GM18511 (cell line): ENCODE measurements around the gene C2orf15.
"Not testable (repeated sequence)": the region's sequence is repeated elsewhere in the genome, so short reads cannot be mapped to it uniquely, and the experiment has no call there.

Experiments
- ATAC-seq: cut with Tn5 transposase; IDR thresholded peaks from one replicate; pipeline ENCODE4 v1.9.1; 2021; ENCODE audit warnings: mild to moderate bottlenecking, moderate library complexity; ENCODE audit not compliant: unreplicated experiment

The C2orf15 gene

DNA sequence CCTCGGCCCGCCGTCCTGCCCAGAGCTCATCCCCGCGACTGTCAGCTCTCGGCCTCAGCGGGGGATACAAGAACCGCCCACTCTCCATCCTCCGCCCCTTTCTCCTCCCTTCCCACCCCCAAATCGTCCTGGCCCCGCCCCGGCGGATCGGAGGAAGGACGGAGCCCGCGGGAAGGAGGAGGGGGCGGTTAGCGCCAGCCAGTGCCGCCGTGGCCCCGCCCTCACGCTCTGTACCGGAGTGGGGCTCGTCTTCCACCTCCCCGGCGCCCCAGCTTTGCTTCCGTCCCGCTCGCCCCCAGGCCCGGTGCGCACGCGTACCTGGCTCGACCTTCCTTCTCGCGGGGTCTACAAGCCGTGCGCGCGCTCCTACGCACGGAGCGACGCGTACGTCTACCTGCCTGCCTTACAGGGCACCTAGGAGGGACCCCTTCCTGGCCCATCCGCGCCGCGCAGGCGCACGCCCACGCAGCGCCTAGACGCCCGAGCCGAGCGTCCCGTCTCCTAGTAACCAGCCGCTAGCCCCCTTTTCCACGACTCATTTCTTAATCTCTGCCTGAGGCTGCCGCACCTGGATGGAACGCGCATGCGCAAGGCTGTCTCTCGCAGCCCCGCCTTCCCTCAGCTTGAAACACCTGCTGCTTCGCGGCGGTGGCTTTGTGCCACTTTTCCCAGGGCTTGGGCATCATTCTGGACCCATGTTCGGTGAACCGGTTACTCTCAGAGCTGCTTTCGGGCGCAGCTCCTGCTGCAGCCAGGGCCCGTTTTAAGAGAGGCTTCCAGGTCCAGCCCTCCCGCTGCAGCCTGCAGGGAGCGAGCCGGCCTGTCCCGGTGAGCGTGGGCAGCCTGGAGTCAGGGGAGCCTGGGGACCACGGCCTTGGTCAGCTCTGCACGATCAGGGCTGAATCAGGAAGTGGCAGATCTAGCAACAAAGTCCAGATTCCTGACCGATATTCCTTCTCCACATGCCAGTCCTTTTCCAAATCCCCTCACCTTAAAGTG is at the start of gene C2orf15:
Gene C2orf15 (plus strand): TSS at position 598 of the 999 bp plus-strand sequence. CDS start 8,852 bp downstream, outside the sequence.
- ATAC-seq = peak; percentile 89

DNA sequence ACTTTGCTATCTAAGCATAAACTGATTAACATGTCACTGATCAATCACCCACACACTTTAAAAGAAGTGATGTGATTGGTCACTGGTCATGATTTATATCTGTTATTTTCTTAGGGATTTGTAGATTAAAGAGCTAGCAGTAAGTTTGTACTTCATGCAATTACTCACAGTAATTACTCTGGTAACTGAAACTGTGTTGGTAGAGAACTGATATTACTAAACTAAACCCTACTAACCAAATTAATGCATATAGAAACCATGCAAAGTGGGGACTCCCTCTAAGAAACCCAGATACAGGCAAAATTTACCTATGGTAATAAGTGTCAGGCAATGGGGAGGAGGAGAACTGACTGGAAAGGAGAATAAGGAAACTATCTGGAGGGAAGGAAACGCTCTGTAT is 44.8 kb upstream of the C2orf15 start:
- no peak for ATAC-seq

- no peak for ATAC-seq
Observed at GRCh38 chr2:99101697-99102096, 39.8 kb upstream of the C2orf15 start.

- no peak for ATAC-seq
Observed at GRCh38 chr2:99104006-99104405, 37.5 kb upstream of the C2orf15 start.

DNA sequence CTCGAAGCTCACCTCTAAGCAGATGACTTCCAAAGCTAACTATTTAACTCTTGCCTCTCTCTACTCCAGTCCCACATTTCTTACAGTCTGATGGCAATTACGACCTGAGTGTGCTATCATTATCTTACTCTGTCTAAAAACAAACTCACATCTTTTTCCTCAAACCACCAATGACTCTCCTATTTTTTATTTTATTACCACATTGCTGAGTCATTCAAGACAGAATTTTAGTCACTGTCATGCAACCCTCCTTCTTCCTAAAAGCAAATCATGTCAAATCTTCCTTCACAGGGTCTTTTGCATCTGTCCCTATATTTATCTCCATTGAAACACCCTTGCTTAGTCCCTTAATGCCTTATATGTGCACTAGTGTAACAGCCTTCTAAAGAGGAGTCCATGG is 34.6 kb upstream of the C2orf15 start:
- no peak for ATAC-seq

DNA sequence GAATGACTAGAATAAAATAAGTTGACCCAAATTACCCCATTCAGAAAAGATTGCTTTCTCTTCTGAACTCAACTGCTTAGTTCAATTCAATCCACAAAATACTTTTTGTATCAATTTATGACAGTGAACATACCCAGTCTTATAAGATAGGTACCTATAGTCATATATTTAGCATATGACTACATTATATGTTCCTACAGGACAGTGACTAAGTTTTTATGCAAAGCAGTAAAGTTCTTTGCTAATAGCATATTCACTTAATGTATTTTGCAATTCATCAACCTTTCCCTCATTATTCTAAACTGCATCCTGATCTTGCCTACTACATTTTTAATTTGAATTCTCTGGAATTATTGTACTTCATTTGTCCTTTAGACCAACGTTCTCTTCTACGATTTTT is 30.3 kb upstream of the C2orf15 start:
- ATAC-seq = no peak

- no peak for ATAC-seq
Observed at GRCh38 chr2:99111945-99112344, 29.6 kb upstream of the C2orf15 start.

DNA sequence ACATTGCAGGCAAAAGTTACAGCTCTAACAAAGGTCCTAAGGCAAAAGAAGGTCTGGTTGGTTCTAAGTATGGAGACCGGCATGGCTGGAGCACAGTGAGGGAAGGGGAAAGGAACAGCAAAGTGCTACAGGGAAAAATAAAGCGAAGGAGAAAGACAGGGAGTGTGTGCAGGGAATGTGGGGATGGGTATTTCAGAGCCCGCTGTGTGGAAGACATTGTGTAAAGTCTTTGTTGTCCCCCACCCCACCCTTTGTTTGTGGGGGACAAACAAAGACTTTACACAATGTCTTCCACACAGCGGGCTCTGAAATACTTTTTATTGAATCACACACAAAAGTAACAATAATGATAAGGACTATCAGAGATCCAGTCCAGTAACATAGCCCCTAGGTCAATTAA is 28.9 kb upstream of the C2orf15 start:
- ATAC-seq = no peak

GRCh38 chr2:99127981-99128380 is 13.5 kb upstream of the C2orf15 start:
- ATAC-seq = no peak

DNA sequence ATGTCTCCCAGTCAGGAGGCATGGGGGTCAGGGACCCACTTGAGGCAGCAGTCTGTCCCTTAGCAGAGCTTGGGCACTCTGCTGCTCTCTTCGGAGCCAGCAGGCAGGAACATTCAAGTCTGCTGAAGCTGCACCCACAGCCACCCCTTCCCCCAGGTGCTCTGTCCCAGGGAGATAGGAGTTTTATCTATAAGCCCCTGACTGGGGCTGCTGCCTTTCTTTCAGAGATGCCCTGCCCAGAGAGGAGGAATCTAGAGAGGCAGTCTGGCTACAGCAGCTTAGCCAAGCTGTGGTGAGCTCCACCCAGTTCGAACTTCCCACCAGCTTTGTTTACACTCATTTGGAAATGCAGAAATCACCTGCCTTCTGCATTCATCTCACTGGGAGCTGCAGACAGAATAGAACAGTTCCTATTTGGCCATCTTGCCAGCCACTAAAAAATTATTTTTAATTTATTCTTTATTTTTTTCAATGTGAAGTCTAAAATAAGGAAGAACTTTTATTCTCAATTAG is 6.4 kb upstream of the C2orf15 start:
- not testable (repeated sequence) for ATAC-seq

DNA sequence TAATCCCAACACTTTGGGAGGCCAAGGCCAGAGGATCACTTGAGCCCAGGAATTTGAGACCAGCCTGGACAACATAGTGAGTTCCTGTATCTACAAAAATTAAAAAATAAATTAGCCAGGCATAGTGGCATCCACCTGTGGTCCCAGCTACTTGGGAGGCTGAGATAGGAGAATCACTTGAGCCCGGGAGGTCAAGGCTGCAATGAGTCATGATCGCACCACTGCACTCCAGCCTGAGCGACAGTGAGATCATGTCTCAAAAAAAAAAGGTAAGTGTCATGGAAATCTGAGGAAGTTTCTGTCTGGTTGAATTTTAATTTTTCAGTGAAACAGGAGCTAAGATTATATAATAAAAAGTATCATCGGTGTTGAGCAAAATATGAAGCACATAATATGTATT is 2.5 kb upstream of the C2orf15 start:
- no peak for ATAC-seq

DNA sequence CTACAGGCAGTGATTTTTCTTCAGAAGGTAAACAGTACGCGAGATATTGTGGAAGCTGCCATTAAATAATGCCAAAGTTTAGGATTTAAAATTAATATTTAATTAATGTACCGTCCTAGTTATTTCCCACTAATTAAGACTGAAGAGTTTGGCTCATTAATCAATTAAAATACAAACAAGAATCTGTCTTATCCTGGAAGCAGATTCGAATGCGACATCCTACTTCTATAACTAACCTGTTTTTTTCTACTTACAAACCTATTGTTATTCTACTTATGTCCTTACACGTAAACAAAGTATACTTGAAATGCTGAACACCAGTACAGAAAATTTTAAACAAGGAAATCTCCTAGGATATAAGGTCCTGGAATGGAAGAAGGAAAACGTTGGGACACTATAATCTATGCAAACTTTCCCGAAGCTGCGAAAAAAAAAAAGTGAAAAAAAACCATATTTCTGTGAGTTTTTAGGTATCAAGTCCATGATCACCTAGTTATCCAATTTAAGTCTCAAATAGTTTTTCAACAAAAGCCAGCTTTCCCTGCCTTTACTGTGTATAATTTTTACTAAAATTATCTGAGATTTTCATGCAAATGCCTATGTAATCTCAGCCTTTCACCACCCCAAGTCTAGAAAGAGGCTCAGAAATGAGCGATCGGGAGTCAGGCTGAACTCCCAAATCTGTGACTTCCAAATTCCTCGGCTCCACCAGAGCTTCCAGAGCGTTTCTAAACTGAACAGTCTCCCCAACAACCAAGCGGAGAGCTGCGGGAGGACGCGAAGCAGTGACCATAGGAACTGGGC is 1.2 kb upstream of the C2orf15 start:
- no peak for ATAC-seq

DNA sequence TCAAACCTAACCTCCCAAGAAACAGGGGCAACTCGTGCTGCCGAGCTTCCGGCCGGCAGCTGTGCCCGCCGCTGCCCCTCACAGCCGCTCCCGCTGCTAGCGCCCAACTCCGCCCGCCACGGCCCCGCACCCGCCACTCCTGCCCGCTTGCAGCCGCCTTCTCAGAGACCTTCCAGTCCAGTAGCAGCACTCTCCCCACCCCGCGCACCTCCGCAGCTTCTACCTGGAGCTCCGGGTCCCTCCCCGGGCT is 722 bp upstream of the C2orf15 start:
- ATAC-seq = peak; percentile 43

DNA sequence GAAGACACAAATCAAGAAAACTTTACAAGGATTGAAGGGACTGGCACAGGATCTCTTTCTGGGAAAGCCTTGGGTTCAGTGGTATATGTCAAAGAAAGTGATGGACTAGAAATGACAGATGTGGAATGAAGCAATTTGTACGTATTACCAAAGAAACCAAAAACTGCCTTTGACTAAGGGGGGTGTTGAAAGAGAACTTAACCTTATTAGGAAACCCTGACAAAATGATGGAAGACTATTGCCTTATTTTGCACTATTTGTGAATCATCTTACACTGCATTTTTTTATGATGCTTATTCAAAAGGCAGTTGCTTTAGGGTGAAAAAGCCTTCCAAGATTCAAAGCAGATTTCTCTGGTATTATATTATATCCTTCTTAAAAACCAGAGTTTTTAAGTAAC is 9.2 kb downstream of the C2orf15 start:
- no peak for ATAC-seq

DNA sequence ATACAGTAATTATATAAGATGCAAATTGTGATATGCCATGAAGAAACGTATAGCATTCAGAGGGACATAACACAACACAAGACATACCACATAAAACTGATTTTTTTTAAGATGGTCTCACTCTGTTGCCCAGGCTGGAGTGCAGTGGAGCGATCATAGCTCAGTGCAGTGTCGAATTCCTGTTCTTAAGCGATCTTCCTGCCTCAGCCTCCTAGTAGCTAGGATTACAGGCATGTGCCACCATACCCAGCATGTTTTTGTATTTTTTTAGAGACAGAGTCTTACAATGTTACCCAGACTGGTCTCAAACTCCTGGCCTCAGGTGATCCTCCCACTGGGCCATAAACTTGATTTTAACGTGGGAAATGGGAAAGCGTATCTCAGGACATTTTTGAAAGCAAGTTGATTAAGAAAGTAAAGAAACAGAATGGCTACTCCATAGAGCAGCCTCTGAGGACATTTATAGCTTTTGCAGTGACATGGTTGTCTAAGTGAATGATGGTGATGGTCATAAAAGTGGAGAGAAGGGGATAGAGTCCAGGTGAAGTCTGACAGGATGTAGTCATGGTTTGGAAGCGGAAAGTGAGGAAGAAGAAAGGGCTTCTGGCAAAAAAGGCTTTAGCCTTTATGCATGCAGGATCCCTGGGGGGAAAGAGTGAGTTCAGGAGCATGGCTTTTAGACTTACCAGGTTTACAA is 10.8 kb downstream of the C2orf15 start:
- ATAC-seq = no peak

- no peak for ATAC-seq
Observed at GRCh38 chr2:99153921-99154604, 12.6 kb downstream of the C2orf15 start.

DNA sequence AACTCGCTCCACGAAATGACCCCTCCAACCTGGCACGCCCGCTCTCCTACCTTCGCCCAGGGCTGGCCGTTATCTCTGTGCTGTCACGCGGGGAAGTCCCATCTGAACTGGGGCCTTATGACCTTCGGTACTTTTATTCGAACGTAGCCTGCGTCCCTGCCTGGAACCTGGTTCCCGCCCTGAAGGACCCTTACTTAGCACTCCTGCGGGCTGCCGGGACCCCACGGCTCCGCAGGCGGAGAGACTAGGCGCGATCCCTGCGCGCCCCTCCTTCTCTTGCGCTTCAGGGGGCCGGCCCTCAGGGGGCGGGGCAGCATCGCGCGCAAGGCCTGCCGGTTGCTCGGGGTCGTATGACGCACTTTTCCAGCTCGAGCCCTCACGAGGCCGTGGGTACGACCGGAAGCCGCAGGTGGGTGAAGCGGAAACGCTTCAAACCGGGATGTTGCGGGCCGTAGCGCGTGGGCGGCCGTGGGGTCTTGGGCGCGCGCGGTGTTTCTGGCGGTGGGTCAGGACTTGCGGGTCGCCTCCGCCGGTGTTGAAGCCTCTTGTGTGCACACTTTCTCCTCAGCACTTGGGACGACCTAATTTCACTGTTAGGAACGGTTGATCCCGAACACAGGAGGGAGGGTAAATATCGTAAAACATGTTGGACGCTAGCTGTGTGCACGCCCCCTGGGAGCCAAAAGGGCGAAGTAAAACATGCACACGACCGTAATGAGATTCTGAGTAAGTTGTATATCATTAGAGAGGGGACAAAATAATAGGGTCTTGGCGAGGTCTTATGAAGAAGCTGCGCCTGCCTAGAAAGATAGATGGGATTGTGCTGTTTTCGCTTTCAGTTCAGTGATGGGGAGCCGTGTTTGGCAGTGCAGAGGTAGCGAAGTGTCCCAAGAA is 13.4 kb downstream of the C2orf15 start, which contains the start of the genes LIPT1 and TSGA10:
Gene LIPT1 (plus strand): TSS at position 325 of the 894 bp plus-strand sequence. CDS start 6,991 bp downstream, outside the sequence.
Gene TSGA10 (minus strand): TSS at position 300 of the 894 bp plus-strand sequence. CDS start 45,503 bp downstream, outside the sequence.
- ATAC-seq = peak; percentile 98

DNA sequence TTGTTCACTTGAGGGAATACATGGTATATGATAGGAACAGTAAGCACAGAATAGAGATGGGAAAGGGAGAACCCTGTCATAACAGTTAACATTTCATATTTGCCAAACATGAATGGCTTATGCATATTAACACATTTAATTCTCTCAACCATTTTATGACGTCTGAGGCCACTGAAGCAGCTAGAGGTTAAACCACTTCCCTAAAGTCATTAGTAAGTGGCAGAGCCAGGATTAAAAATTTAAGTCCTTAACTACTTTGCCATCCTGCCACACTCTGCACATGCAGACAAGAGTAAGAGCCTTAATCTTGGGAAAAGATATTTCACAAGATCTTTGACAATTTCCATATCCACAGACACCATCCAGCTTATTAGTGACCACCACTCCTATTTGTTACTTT is 15.4 kb downstream of the C2orf15 start:
- no peak for ATAC-seq

GRCh38 chr2:99158599-99158998 is 17.1 kb downstream of the C2orf15 start:
- no peak for ATAC-seq
